GM18858 (cell line): Measurements from ENCODE around the gene PTGES2.
"Not testable (repeated sequence)": the region's sequence is repeated elsewhere in the genome, so short reads cannot be mapped to it uniquely, and the experiment has no call there.

Source experiments
- ATAC-seq: cut with Tn5 transposase; IDR thresholded peaks from one replicate; pipeline ENCODE4 v1.9.1; 2021; ENCODE audit not compliant: unreplicated experiment

The PTGES2 gene

DNA sequence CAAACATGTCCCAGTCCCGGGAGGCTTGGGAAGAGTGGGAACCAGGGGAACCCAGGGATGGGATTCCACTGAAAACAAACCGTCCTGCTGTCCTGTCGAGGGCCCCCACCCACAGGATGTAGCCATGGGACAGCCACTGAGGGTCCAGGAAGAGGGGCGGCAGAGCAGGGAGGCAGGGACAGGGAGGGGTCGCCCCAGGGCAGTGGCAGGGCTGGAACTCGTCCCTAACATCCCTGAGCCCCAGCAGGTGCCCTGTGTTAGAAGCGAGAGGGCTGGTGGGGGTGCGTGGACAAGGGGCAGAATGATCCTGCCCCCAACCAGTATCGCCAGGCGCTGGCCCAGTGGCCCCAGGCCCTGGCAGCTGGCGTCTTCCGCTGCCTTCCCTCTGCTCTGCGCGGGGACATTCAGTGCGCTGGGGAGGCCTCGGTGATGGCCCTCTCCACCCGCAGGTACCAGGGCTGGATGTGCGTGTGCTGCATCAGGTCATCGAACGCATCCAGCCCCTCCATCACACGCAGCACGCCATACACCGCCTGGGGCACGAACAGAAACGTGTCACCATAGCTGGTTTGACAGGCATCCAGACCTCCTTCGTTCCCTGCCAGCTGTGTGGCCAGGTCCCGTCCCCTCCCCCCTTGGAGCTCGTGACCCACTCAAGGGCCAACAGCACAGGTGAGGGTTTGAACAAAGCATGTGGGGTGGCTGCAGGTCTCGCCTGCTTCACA, 6.6 kb downstream of the PTGES2 start:
- no peak for ATAC-seq

DNA sequence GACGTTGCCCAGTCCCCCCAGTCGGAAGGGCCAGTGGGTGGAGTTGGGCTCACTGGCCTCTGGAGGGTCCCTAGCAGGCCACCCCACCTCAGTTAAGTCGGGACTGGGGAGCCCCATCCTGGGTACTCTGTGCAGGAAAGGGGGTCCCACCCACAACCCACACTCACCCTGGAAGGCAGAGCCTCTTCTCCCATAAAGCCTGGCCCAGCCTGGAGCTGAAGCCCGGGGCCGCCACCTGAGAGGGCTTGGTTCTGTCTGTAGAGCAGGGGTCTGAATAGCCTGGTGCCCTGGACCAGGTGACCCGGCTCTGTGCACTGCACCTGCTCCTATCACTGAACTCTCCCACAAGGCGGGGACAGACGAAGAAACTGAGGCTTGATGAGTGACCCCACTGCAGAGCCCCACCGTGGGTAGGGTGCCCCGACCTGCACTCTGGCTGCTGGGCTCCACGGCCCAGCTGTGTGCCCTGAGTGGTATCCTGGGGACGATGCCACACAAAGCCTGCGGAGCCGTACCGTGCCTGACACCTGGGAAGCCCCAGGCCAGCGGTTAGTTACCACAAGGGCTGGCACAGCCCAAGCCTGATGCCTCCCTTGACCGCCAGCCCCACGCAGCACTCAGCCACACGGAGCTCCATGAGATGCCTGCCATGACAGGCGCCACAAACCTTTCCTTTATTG, 7.3 kb downstream of the PTGES2 start:
- no peak for ATAC-seq

DNA sequence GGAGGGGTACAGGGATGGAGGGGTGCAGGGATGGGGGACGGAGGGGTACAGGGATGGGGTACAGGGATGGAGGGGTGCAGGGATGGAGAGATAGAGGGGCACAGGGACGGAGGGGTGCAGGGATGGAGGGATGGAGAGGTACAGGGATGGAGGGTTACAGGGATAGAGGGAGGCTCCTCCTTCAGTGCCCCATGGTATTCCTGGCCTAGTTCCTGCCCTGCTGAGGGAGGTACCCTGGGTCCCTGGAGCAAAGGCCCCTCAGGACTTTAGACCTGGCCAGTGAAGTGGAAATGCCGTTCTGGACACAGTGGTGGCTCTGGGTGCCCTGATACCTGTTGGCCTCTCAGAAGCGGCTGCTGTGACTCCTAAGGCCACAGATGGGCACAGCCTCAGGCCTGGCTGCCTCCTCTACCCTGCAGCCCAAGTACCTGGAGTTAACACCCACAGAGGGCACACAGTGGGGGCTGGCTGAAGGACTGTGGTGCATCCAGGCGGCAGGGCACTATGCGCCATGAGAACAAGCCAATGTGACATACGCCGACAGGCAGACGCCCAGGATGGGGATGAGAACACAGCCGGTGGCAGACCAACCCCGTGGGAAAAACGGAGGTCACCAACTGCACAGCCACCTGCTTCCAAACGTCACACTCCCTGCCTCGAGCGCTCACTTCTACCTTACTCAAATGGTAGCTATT, 8.4 kb downstream of the PTGES2 start:
- ATAC-seq, result no peak

- no peak for ATAC-seq
Observed at GRCh38 chr9:128118472-128118857, 9.1 kb downstream of the PTGES2 start.

DNA sequence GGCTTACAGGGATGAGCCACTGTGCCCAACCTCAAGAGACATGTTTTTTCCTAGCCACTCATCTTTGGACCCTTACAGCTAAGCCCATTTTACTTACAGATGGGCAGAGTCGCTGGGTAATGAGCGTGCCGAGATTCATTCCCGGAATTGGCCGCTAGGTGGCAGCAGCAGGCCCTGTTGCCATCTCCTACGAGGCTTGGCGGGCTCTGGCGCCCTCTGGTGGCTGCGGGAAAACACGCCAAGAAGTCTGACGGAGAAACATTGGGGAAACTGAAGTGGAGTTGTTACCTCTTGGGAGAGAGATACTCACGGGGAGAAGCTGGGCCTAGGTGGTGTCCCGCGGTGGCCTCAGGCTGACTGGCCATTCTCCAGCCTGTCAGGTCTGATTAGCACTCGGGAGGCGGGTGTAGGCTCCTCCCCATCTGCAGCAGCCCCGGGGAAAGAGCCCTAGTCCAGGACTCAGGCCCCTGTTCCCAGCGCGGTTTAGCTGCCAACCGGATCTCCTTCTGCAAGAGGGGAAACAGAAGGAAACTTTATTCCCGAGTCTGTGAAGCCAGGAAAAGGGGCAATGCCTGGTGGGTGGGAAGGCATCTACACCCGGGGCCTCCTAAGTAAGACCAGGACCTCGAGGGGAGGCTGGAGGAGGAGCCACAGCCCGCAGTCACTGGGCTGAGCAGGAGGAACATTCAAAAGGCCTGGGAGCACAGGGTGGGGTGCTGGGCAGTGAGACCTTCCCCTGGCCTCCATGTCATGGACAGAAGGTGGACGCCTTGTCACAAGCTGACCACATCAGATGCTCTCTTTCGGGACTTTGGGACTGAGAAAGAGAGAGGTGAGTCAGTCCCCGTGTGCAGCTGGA, 9.7 kb downstream of the PTGES2 start:
- no peak for ATAC-seq

DNA sequence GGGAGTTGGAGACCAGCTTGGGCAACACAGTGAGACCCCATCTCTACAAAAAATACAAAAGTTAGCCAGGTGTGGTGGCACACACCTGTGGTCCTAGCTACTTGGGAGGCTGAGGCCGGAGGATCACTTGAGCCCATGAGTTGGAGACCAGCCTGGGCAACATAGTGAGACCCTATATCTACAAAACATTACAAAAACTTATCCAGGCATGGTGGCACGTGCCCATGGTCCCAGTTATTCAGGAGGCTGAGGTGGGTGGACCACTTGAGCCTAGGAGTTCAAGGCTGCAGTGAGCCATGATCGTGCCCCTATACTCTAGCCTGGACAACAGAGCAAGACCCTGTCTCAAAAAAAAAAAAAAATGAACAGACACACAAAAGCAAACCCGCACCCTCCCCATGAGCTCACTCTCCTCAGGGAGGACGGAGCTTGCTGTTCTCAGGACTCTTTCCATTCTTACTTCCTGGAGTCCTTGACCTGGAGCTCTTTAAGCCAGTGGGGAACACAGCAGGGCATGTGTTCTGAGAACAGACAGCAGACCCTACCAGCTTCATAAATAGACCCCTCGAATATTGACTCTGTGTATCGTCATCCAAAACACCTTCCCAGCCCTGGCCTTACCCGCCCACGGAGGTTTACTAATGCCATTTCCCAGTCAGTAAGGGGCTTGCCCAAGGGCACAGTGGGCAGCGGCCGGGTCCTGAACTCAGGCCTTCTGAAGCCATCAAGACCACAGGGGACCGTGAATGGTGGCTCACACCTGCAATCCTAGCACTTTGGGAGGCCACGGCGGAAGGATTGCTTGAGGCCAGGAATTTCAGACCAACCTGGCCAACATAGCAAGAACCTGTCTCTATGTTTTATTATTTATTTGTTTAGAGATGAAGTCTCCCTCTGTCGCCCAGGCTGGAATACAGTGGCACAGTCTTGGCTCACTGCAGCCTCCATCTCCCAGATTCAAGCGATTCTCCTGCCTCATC, 11.1 kb downstream of the PTGES2 start:
- no peak for ATAC-seq

GRCh38 chr9:128115187-128116103, 12.1 kb downstream of the PTGES2 start:
- ATAC-seq, result no peak

GRCh38 chr9:128114326-128115186, 13.0 kb downstream of the PTGES2 start:
- no peak for ATAC-seq

DNA sequence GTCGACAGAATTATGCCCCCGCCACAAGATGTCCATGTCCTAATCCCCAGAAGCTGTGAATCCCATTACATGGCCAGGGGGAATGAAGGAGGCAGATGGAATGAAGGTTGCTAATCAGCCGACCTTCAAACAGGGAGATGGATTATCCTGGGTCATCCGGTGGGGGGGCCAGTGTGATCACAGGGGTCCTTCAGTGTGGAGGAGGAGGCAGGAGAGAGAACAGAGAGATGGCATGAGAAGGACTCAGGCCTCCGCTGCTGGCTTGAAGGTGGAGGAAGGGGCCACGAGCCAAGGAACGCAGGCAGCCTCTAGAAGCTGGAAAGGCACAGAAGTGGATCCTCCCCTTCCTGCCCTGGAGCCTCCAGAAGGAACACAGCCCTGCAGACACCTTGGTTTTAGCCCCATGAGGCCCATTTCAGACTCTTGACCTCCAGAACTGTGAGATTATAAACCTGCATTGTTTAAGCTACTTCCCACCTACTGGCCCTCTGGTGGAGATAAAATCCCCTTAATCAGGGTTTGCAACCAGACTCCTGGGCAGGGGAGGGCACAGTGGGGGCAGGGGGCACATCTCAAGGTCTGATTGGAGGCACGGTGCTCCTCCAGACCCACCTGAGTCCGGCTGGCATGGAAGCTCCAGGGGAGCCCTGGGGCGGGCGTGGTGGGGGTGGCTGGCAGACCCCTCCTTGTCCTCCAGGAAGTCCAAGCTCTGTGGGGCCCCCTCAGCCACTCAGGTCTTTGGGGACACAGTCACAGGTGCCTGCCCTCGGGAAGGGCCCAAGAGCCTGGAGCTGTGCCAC, 13.8 kb downstream of the PTGES2 start:
- no peak for ATAC-seq

DNA sequence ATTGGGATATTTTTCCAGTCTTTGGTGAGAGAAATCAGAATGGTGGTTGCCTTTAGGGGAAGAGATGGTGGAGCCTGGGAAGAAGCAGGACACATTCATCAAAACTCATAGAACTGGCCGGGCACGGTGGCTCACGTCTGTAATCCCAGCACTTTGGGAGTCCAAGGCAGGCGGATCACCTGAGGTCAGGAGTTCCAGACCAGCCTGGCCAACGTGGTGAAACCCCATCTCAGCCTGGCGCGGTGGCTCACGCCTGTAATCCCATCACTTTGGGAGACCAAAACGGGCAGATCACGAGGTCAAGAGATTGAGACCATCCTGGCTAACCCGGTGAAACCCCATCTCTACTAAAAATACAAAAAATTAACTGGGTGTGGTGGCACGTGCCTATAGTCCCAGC, 15.8 kb downstream of the PTGES2 start:
- not testable (repeated sequence) for ATAC-seq

- ATAC-seq, result no peak
Observed at GRCh38 chr9:128109050-128109709, 18.3 kb downstream of the PTGES2 start.

DNA sequence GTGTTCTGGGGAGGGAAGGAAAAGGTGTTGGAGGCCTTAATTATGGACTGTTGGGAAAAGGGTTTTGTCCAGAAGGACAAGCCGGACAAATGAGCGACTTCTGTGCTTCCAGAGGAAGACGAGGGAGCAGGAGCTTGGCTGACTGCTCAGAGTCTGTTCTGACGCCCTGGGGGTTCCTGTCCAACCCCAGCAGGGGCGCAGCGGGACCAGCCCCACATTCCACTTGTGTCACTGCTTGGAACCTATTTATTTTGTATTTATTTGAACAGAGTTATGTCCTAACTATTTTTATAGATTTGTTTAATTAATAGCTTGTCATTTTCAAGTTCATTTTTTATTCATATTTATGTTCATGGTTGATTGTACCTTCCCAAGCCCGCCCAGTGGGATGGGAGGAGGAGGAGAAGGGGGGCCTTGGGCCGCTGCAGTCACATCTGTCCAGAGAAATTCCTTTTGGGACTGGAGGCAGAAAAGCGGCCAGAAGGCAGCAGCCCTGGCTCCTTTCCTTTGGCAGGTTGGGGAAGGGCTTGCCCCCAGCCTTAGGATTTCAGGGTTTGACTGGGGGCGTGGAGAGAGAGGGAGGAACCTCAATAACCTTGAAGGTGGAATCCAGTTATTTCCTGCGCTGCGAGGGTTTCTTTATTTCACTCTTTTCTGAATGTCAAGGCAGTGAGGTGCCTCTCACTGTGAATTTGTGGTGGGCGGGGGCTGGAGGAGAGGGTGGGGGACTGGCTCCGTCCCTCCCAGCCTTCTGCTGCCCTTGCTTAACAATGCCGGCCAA, 19.1 kb downstream of the PTGES2 start:
- ATAC-seq, result no peak

- ATAC-seq, result no peak
Observed at GRCh38 chr9:128107468-128108268, 19.9 kb downstream of the PTGES2 start.

- no peak for ATAC-seq
Observed at GRCh38 chr9:128106940-128107467, 20.5 kb downstream of the PTGES2 start.
